H1 (cell line): ENCODE data around the gene KCNQ2. TPM values are rescaled to one million over a fixed set of nuclear protein-coding genes. Genes with fewer than 3 reads are reported as not detected.

Source experiments
- CREB1 ChIP-seq: IDR thresholded peaks from 2 replicates; pipeline ENCODE4 v1.6.1; 2012; ENCODE audit warnings: inconsistent platforms
- SIRT6 ChIP-seq: IDR thresholded peaks from one replicate; pipeline ENCODE4 v1.7.1; 2012; ENCODE audit warnings: low read length, inconsistent platforms
- polyA plus RNA-seq, 7 experiments: library from polyadenylated mRNA; depleted of rRNA in 3 of 7; stranded (reverse) in 5 of 7; unstranded in 2 of 7; fragments of >200 nt in 5 of 7; fragments of 200-250 nt in 2 of 7; gene quantifications; 1 replicate in 5 of 7; 2 replicates in 1 of 7; 4 replicates in 1 of 7; pipeline versions ENCODE4 v1.2.1 to v1.2.3, GENCODE V29; 2011 to 2013; ENCODE audit warnings: missing spikeins in 2 of 7, mixed read lengths in 2 of 7
- total RNA-seq: library from RNA; stranded (reverse); fragmentation: NEBNext Ultra II Directional; extraction: Animal tissue kit (Norgen Biotek cat#: 25700); gene quantifications from 2 replicates; pipeline ENCODE4 v1.2.1, GENCODE V29; 2021

The KCNQ2 gene
- total and polyA plus RNA-seq, 2 of the 8 experiments (the other 6 are each of a cell fraction or from before 2014, with no cell fraction given) = 82.6 to 243 TPM

DNA sequence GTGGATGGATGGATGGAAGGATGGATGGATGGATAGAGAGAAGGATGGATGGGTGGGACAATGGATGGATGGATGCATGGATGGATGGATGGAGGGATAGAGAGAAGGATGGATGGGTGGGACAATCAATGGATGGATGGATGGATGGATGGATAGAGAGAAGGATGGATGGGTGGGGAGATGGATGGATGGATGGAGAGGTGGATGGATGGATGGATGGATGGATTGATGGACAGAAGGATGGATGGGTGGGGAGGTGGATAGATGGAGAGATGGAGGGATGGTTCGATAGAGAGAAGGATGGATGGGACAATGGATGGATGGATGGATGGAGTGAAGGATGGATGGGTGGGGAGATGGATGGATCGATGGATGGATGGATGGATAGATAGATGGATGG is 20.1 kb upstream of the KCNQ2 start (continued):
- TF ChIP-seq SIRT6 (no peak), CREB1 (no peak)
